AG09319 (cell line): ENCODE data around the gene MED15.
"Not testable (repeated sequence)": the region's sequence is repeated elsewhere in the genome, so short reads cannot be mapped to it uniquely, and the experiment has no call there.

Experiments used
- DNase-seq: peaks from one replicate; pipeline ENCODE4 v3.0.0-alpha.2; 2010; ENCODE audit warnings: low read depth; ENCODE audit errors: extremely low read depth
- CTCF ChIP-seq: IDR thresholded peaks from 2 replicates; pipeline ENCODE4 v1.5.1; 2011; ENCODE audit warnings: low read depth, mild to moderate bottlenecking, inconsistent platforms, low read length, moderate library complexity

The MED15 gene

GRCh38 chr22:20615533-20616450 is 108.4 kb downstream of the MED15 start:
- DNase-seq = no peak
- no peak for TF ChIP-seq CTCF

- DNase-seq = no peak
- no peak for TF ChIP-seq CTCF
Observed at GRCh38 chr22:20616451-20617043, 109.1 kb downstream of the MED15 start.

- DNase-seq = no peak
- no peak for TF ChIP-seq CTCF
Observed at GRCh38 chr22:20618488-20618887, 111.1 kb downstream of the MED15 start.

GRCh38 chr22:20619045-20619892 is 111.9 kb downstream of the MED15 start:
- no peak for TF ChIP-seq CTCF
- no peak for DNase-seq

- DNase-seq = not testable (repeated sequence)
Observed at GRCh38 chr22:20619893-20620194, 112.4 kb downstream of the MED15 start.

GRCh38 chr22:20621162-20621561 is 113.8 kb downstream of the MED15 start:
- TF ChIP-seq CTCF = no peak
- no peak for DNase-seq

- DNase-seq = no peak
- no peak for TF ChIP-seq CTCF
Observed at GRCh38 chr22:20622650-20623339, 115.4 kb downstream of the MED15 start.
